Endometrium (tissue), 2 donors: ENCODE data around the gene EP400.

Experiments used
- FAIRE-seq: peaks from 2 replicates; lab custom pipeline; 2012; peaks lifted over from hg19 to GRCh38; lab: Jason Lieb, UNC
- donor health status: control.
- donor health status: control.

Gene EP400

GRCh38 chr12:131988054-131988796 is 38.5 kb downstream of the EP400 start:
- no peak for FAIRE-seq

- FAIRE-seq, result no peak
Observed at GRCh38 chr12:131989021-131989420, 39.3 kb downstream of the EP400 start.

GRCh38 chr12:131990066-131990979 is 40.6 kb downstream of the EP400 start:
- no peak for FAIRE-seq

GRCh38 chr12:131990980-131991305 is 41.2 kb downstream of the EP400 start:
- FAIRE-seq, result no peak

GRCh38 chr12:131991816-131992430 is 42.2 kb downstream of the EP400 start:
- FAIRE-seq, result no peak

- no peak for FAIRE-seq
Observed at GRCh38 chr12:131994589-131994988, 44.8 kb downstream of the EP400 start.

DNA sequence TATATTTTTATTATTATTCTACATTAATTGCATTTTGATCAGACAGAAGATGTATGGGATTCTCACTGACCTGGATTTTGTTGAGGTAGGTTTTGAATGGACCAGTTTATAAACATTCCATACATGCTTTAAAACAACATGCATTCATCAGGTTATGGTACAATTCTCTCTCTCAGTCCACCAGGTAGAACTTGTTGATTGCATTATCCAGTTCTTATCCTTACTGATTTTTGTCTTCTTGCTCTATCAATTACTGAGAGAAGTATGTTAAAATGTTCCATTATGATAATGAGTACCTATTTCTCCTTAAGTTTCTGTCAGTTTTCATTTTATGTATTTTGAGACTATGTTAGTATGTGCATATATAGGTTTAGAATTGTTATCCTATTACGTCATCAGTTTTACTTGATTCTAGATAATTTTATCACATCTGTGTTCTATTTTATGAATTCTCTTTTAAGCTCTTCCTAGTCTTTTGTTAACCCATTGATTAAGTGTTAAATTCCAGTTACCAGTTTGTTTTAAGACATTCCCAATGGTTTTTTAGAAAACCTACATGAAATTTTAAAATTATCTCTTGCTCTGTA is 50.6 kb downstream of the EP400 start:
- FAIRE-seq, result no peak

- no peak for FAIRE-seq
Observed at GRCh38 chr12:132003846-132004245, 54.1 kb downstream of the EP400 start.

GRCh38 chr12:132004946-132005345 is 55.2 kb downstream of the EP400 start:
- no peak for FAIRE-seq

- FAIRE-seq, result no peak
Observed at GRCh38 chr12:132006056-132006680, 56.4 kb downstream of the EP400 start.

- FAIRE-seq, result no peak
Observed at GRCh38 chr12:132007041-132007440, 57.3 kb downstream of the EP400 start.

GRCh38 chr12:132009336-132009859 is 59.7 kb downstream of the EP400 start:
- no peak for FAIRE-seq

GRCh38 chr12:132012919-132013568 is 63.3 kb downstream of the EP400 start:
- FAIRE-seq, result no peak

DNA sequence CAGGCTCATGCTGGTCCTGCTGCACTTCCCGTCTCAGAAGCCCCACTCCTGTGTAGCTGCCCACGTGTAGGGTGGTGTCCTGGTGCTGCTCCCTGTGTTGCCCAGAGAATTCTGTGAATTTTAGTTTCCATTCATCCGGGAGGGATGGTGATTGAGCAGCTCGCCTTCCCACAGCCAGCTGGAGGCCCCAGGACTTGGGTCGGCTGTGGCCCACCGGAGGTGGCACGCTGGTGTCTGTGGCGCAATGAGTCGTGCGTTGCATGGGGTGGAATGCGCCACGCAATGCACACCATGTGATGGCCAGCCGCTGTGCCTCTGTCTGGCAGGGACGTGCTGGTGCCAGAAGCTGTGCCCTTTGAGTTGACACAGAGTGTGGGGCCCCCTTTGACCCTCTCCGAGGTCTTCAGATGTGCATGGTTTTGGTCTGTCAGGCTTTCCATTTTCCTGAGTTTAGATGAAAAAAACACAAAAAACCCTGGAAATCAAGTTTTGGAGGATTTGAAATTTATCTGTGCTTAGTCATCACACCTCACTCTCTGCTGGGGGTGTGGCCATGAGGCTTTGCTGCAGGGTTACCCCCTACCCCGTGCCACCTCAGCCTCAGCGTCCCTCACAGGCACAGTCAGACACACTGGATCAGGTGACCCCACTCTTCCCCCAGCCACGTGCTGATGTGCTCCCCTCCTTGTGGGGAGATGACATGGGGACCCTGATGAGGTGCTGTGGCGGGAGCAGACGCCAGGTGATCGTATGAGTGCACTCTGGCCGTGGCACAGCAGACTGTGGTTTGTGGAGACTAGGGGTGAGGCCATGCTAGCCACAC is 64.6 kb downstream of the EP400 start:
- no peak for FAIRE-seq

- FAIRE-seq, result no peak
Observed at GRCh38 chr12:132014915-132015280, 65.2 kb downstream of the EP400 start.

- no peak for FAIRE-seq
Observed at GRCh38 chr12:132015686-132016430, 66.1 kb downstream of the EP400 start.

DNA sequence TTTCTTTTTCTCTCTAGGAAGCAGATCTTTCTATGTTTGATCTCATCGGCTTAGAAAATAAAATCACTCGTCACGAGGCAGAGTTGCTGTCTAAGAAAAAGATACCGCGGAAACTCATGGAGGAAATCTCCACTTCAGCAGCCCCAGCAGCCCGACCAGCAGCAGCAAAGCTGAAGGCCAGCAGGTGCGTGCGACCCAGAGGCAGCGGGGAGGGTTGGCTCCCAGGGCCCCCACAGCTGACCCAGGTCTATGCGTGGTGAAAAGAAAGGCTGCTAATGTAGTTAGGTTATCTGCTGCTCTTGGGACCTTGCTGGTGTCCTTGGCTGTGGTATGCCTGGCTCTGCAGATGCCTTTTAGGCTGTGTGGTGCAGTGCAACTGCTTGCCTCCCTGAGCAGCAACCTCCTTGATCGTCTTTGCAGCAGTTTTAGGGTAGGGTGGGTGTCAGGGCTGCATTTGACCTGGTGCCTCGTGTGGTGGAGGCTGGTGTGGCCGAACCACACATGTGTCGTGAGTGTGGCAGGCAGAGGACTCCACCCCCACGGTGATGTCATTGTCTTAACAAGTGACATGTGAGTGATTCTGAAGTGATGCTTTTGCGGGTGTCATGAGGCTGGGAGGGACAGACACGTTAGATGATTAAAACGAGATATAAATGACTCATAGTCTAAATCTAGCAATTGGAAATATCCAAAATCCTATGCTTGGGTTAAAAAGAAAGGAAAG is 68.6 kb downstream of the EP400 start:
- no peak for FAIRE-seq

DNA sequence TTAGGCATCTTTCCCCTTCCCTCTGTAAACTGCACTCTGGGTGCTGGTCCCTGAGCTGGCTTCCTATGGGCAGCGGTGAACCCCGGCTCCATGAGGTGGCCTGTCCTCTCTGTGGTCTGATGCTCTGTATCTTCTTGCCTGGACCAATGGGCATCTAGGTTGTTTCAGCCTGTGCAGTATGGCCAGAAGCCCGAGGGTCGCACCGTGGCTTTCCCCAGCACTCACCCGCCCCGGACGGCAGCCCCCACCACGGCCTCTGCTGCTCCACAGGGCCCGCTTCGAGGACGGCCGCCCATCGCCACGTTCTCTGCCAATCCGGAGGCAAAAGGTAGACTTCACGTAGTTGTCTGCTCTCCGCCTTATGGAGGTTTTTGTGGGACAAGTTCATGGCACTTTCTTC is 70.1 kb downstream of the EP400 start:
- FAIRE-seq, result no peak

DNA sequence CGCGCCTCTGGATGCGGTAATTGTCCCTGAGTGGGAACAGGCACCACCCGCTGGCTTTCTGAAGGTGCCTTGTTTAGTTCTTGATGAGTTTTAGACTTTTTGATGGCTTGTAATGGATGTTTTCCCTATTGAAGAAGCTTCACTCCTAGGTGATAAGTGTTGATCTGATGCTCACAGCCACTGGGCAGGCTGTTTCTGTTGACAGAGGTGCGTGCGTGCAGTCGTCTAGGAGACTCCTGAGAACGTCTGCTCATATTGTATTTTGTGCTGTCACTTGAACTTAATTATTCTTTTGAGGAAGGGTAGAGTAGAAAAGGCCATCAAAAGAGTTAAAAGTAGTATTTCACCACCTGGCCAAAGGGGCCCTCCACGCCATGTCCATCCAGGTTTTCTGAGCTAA is 70.5 kb downstream of the EP400 start:
- no peak for FAIRE-seq
